Endothelial cell of umbilical vein (primary cell): ENCODE data around the gene KLK1. TPM values are rescaled to one million over a fixed set of nuclear protein-coding genes. Genes with fewer than 3 reads are reported as not detected.

ENCODE experiments used
- BruUV-seq: library from RNA; stranded (reverse); fragments of 400-500 nt; replicated peaks from 2 replicates; lab custom pipeline; 2021; lab: Mats Ljungman, UMichigan
- CTCF ChIA-PET: fragments of 300-600, 350-600 bp; sonication (Branson Sonifier 250); formaldehyde crosslinking; loops from one replicate; lab custom pipeline; 2021; ENCODE audit warnings: antibody characterized with exemption, inconsistent platforms; lab: Charles Lee
- POLR2A ChIA-PET: fragments of 300-600, 350-600 bp; sonication (Branson Sonifier 250); formaldehyde crosslinking; loops from one replicate; lab custom pipeline; 2021; ENCODE audit warnings: antibody characterized with exemption, inconsistent platforms; lab: Charles Lee
- DNase-seq: peaks from one replicate; pipeline ENCODE4 v3.0.0-alpha.2; 2011; ENCODE audit warnings: low read depth, low spot score
- FAIRE-seq: peaks from 2 replicates; lab custom pipeline; 2011; peaks lifted over from hg19 to GRCh38; lab: Jason Lieb, UNC
- H2AFZ ChIP-seq: 2 replicates; pipeline ENCODE4 v1.6.0; 2012; ENCODE audit warnings: low read depth, low read length, control low read depth, inconsistent platforms
- H3K27ac ChIP-seq: 2 replicates; pipeline ENCODE4 v1.5.1; 2011; ENCODE audit warnings: low read depth, mild to moderate bottlenecking, control low read depth, low read length, moderate library complexity; ENCODE audit not compliant: insufficient read depth
- H3K27me3 ChIP-seq, 2 experiments: 2 replicates each; pipeline versions ENCODE4 v1.6.0 to v1.6.1; 2011; ENCODE audit warnings: low read length in 2 of 2, mixed read lengths in 1 of 2; ENCODE audit not compliant: control insufficient read depth in 2 of 2, insufficient read depth in 2 of 2
- H3K36me3 ChIP-seq, 2 experiments: 2 replicates in 1 of 2; 3 replicates in 1 of 2; pipeline ENCODE4 v1.5.1; 2011; ENCODE audit warnings: low read length in 2 of 2, mild to moderate bottlenecking in 1 of 2, moderate library complexity in 1 of 2; ENCODE audit not compliant: control insufficient read depth in 2 of 2, insufficient read depth in 2 of 2; ENCODE audit errors: extremely low read depth in 1 of 2
- H3K4me1 ChIP-seq: 3 replicates; pipeline ENCODE4 v1.5.1; 2011; ENCODE audit warnings: mild to moderate bottlenecking, low read length; ENCODE audit not compliant: control insufficient read depth, insufficient read depth; ENCODE audit errors: extremely low read depth
- H3K4me2 ChIP-seq: 2 replicates; pipeline ENCODE4 v1.6.1; 2011; ENCODE audit warnings: low read length, control low read depth, mixed read lengths; ENCODE audit not compliant: insufficient read depth
- H3K4me3 ChIP-seq, 3 experiments: fragments of 200-600 bp in 1 of 3; sonication (generic), shearing (Covaris generic) in 1 of 3; replicated peaks in 1 of 3; 2 replicates each; pipeline ENCODE4 v1.5.1; 2011 to 2016; ENCODE audit warnings: control low read depth in 3 of 3, low read length in 3 of 3, mild to moderate bottlenecking in 2 of 3, inconsistent platforms in 1 of 3, low read depth in 1 of 3, moderate library complexity in 1 of 3; ENCODE audit not compliant: insufficient read depth in 1 of 3
- H3K79me2 ChIP-seq: 2 replicates; pipeline ENCODE4 v1.6.0; 2012; ENCODE audit warnings: low read length, inconsistent platforms; ENCODE audit not compliant: control insufficient read depth, insufficient read depth
- H3K9ac ChIP-seq: replicated peaks from 2 replicates; pipeline ENCODE3; 2011; ENCODE audit warnings: low read length, control low read depth; ENCODE audit not compliant: insufficient read depth; ENCODE audit errors: extremely low read depth
- H3K9me1 ChIP-seq: replicated peaks from 3 replicates; pipeline ENCODE4 v1.6.0; 2011; ENCODE audit warnings: mild to moderate bottlenecking, low read length; ENCODE audit not compliant: control insufficient read depth, insufficient read depth; ENCODE audit errors: extremely low read depth
- H3K9me3 ChIP-seq: replicated peaks from 2 replicates; pipeline ENCODE4 v1.5.1; 2012; ENCODE audit warnings: low read length, inconsistent platforms; ENCODE audit not compliant: control insufficient read depth, insufficient read depth
- H4K20me1 ChIP-seq: replicated peaks from 2 replicates; pipeline ENCODE3; 2011; ENCODE audit warnings: mild to moderate bottlenecking, low read length; ENCODE audit not compliant: control insufficient read depth, insufficient read depth; ENCODE audit errors: extremely low read depth
- EZH2 ChIP-seq: IDR thresholded peaks from 2 replicates; pipeline ENCODE4 v1.6.1; 2012; ENCODE audit warnings: borderline replicate concordance, low read depth, mild to moderate bottlenecking, moderate library complexity, low read length, inconsistent platforms; ENCODE audit not compliant: severe bottlenecking
- FOS ChIP-seq: IDR thresholded peaks from 2 replicates; pipeline ENCODE4 v1.6.1; 2011; ENCODE audit warnings: mild to moderate bottlenecking, low read length, moderate library complexity, borderline replicate concordance; ENCODE audit not compliant: insufficient read depth
- GATA2 ChIP-seq: IDR thresholded peaks from 2 replicates; pipeline ENCODE4 v1.7.0; 2011; ENCODE audit warnings: low read depth, mild to moderate bottlenecking, moderate library complexity, mixed read lengths, low read length; ENCODE audit not compliant: insufficient read length, insufficient read depth
- JUN ChIP-seq: IDR thresholded peaks from 2 replicates; pipeline ENCODE4 v1.6.1; 2011; ENCODE audit warnings: borderline replicate concordance, low read depth; ENCODE audit not compliant: insufficient read length, insufficient read depth
- MYC ChIP-seq: IDR thresholded peaks from one replicate; pipeline ENCODE4 v1.6.1; 2011; ENCODE audit warnings: mild to moderate bottlenecking, low read depth, low read length
- POLR2A ChIP-seq: IDR thresholded peaks from 2 replicates; pipeline ENCODE4 v1.6.1; 2012; ENCODE audit warnings: low read depth, mild to moderate bottlenecking, control low read depth, low read length
- POLR2AphosphoS5 ChIP-seq: IDR thresholded peaks from 2 replicates; pipeline ENCODE4 v1.6.1; 2012; ENCODE audit warnings: low read depth, mild to moderate bottlenecking, control low read depth, low read length, moderate library complexity; ENCODE audit not compliant: insufficient read depth
- dilution Hi-C: fragments of 300-500 bp; cut with MboI; formaldehyde crosslinking; loops from one replicate; pipeline ENCODE4 v1.15.0; 2019; ENCODE audit warnings: low sequenced_read_pairs; ENCODE audit not compliant: extremely low pct_ligation_motif_present
- intact Hi-C: fragments of 100-400 bp; cut with micrococcal nuclease; formaldehyde crosslinking; loops from one replicate; pipeline ENCODE4 v1.10.0; 2022
- polyA plus RNA-seq, 4 experiments: library from polyadenylated mRNA; depleted of rRNA in 3 of 4; stranded (reverse) in 3 of 4; unstranded in 1 of 4; fragments of >200 nt; gene quantifications; 2 replicates each; pipeline versions ENCODE4 v1.2.1 to v1.2.3, GENCODE V29; 2011 to 2012; ENCODE audit warnings: missing spikeins in 1 of 4
- total RNA-seq: library from RNA; stranded (reverse); gene quantifications from 2 replicates; pipeline ENCODE4 v1.2.3, GENCODE V29; 2021
- TF ChIP-seq, protein P1 (sequence below): IDR thresholded peaks from 2 replicates; pipeline ENCODE4 v1.6.1; 2011; ENCODE audit not compliant: insufficient read depth, insufficient read length
- TF ChIP-seq, protein P2 (sequence below), 2 donors: IDR thresholded peaks; 1 replicate in 1 of 2; 2 replicates in 1 of 2; pipeline ENCODE4 v1.5.1; 2011; ENCODE audit warnings: low read length in 2 of 2, mild to moderate bottlenecking in 2 of 2, moderate library complexity in 2 of 2, control low read depth in 1 of 2, inconsistent platforms in 1 of 2, low read depth in 1 of 2; ENCODE audit not compliant: insufficient read depth in 1 of 2; ENCODE audit errors: extremely low read depth in 1 of 2

The KLK1 gene
- total and polyA plus RNA-seq, 2 donors (not counting 3 experiments of a cell fraction or from before 2014, with no cell fraction given) = 0.08 TPM; not detected in 1

DNA sequence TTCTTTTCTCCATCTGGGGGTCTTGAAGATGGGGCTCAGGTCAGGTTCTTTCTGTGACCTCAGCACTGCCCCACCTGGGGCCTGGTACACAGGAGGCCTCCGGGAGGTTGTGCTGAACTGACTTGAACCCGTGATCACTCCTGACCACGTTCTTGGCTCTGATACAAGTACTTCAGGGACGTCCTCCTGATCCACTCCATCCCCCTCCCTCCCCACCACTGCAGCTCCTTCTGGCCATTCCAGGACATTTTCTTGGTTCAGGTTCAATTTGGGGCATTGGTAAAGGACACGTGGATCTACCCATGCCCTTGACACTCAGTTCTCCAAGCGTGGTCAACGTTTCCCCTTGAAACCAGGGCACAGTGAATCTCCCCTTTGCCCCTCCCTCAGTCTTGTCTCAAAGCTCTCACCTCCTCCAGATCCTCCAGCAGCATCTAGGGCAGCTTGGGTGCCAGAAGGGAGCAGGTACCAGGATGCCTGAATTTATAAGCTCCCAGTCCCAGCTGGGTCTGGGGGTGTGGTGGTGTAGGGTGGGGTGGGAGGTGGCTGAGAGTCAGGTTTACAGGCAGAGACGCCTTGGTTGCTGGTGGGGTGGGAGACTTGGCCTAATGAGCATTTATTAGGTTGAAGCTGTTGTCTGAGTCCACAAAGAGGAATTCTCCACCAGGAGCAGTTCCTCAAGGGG lies 9.7 kb upstream of the KLK1 start, which contains the start of gene KLK15:
TSS of gene KLK15 (minus strand) at position 458 of the 685 bp plus-strand sequence. CDS start 2,082 bp downstream, outside the sequence.
- intact Hi-C loops (no loop called here), dilution Hi-C loops (no loop called here)
- DNase-seq (no peak), FAIRE-seq (no peak)
- H3K27ac ChIP-seq = no peak within 1 kb of the TSS
- H3K4me1 ChIP-seq = peaks cover 4% of the 10 kb centered on the region
- no peaks in the 10 kb centered on the region for H3K9me3 ChIP-seq
- H3K36me3 ChIP-seq = no peaks in the 10 kb centered on the region
- no peak within 1 kb of the TSS for H3K4me3 ChIP-seq
- H3K79me2 ChIP-seq = no peaks in the 10 kb centered on the region
- CTCF ChIA-PET = no interaction called here
- no peak for TF ChIP-seq POLR2AphosphoS5
- TF ChIP-seq EZH2 = no peak
- TF ChIP-seq JUN = no peak
- TF ChIP-seq, protein P1, sequence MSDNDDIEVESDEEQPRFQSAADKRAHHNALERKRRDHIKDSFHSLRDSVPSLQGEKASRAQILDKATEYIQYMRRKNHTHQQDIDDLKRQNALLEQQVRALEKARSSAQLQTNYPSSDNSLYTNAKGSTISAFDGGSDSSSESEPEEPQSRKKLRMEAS = no peak
- no peak for TF ChIP-seq POLR2A
- no peak for TF ChIP-seq FOS
- TF ChIP-seq GATA2 = no peak
- TF ChIP-seq, protein P2, sequence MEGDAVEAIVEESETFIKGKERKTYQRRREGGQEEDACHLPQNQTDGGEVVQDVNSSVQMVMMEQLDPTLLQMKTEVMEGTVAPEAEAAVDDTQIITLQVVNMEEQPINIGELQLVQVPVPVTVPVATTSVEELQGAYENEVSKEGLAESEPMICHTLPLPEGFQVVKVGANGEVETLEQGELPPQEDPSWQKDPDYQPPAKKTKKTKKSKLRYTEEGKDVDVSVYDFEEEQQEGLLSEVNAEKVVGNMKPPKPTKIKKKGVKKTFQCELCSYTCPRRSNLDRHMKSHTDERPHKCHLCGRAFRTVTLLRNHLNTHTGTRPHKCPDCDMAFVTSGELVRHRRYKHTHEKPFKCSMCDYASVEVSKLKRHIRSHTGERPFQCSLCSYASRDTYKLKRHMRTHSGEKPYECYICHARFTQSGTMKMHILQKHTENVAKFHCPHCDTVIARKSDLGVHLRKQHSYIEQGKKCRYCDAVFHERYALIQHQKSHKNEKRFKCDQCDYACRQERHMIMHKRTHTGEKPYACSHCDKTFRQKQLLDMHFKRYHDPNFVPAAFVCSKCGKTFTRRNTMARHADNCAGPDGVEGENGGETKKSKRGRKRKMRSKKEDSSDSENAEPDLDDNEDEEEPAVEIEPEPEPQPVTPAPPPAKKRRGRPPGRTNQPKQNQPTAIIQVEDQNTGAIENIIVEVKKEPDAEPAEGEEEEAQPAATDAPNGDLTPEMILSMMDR (IDR thresholded peaks at IDR 0.05; ENCODE audit: extremely low read depth in 1 of 2, insufficient read depth in 1 of 2, low read depth in 1 of 2, low read length in 2 of 2) = no peak
- no peak for TF ChIP-seq MYC
- H3K27me3 ChIP-seq = no peaks in the 10 kb centered on the region
- H3K9me1 ChIP-seq = no peaks in the 10 kb centered on the region
- H3K9ac ChIP-seq = no peak within 1 kb of the TSS
- no peak within 1 kb of the TSS for H3K4me2 ChIP-seq
- POLR2A ChIA-PET = no interaction called here
- BruUV-seq = no TSS peak
- H2AFZ ChIP-seq = no peak within 1 kb of the TSS
- H4K20me1 ChIP-seq = no peaks in the 10 kb centered on the region
